Esophagus muscularis mucosa (tissue), 4 donors: ENCODE measurements around the gene KRT23. TPM values are rescaled to one million over a fixed set of nuclear protein-coding genes. Genes with fewer than 3 reads are reported as not detected.

Experiments
- DNase-seq: peaks from one replicate; pipeline ENCODE4 v3.0.0-alpha.2; 2017; ENCODE audit errors: extremely low spot score
- H3K27ac ChIP-seq, 4 donors: fragments of 200-600 bp; sonication (generic); replicated peaks in 1 of 4; 1 replicate in 3 of 4; 2 replicates in 1 of 4; pipeline ENCODE4 v1.5.1; 2016 to 2019; ENCODE audit warnings: mild to moderate bottlenecking in 1 of 4
- H3K27me3 ChIP-seq, 4 donors: fragments of 200-600 bp; sonication (generic); one replicate each; pipeline versions ENCODE4 v1.5.1 to v1.6.0; 2016 to 2019
- H3K36me3 ChIP-seq, 4 donors: fragments of 200-600 bp; sonication (generic); one replicate each; pipeline ENCODE4 v1.5.1; 2016 to 2019
- H3K4me1 ChIP-seq, 4 donors: fragments of 200-600 bp; sonication (generic); one replicate each; pipeline ENCODE4 v1.5.1; 2016 to 2019
- H3K4me3 ChIP-seq, 4 donors: fragments of 200-600 bp; sonication (generic); 1 replicate in 2 of 4; 2 replicates in 2 of 4; pipeline ENCODE4 v1.5.1; 2016 to 2019; ENCODE audit warnings: mild to moderate bottlenecking in 4 of 4, moderate library complexity in 1 of 4
- H3K9me3 ChIP-seq, 4 donors: fragments of 200-600 bp; sonication (generic); 1 replicate in 3 of 4; 2 replicates in 1 of 4; pipeline ENCODE4 v1.5.1; 2016 to 2019
- EP300 ChIP-seq: sonication (generic); formaldehyde crosslinking; IDR thresholded peaks from one replicate; pipeline ENCODE4 v1.6.1; 2017; ENCODE audit warnings: antibody characterized with exemption
- POLR2A ChIP-seq: fragments of 450-650 bp; IDR thresholded peaks from one replicate; pipeline ENCODE4 v1.6.1; 2017; ENCODE audit warnings: antibody characterized with exemption, moderate library complexity, mild to moderate bottlenecking, low read depth
- POLR2AphosphoS5 ChIP-seq, 2 donors: sonication (generic); formaldehyde crosslinking; IDR thresholded peaks; one replicate each; pipeline ENCODE4 v1.6.1; 2017; ENCODE audit warnings: antibody characterized with exemption in 2 of 2
- WGBS: methylation state at CpG from one replicate; pipeline ENCODE4 v1.1.5; 2018; 5-methylcytosine and 5-hydroxymethylcytosine counted together
- intact Hi-C: fragments of 100-400 bp; cut with DNase I; formaldehyde crosslinking; loops from one replicate; pipeline ENCODE4 v1.15.1; 2023
- total RNA-seq, 4 donors: library from RNA; depleted of rRNA; stranded (reverse); fragments of >200 nt; gene quantifications; one replicate each; pipeline versions ENCODE4 v1.1.0 to v1.2.1, GENCODE V29; 2016
- TF ChIP-seq, protein P1 (sequence below), 3 experiments: fragments of 200-600 bp in 2 of 3; fragments of 450-650 bp in 1 of 3; sonication (generic) in 2 of 3; IDR thresholded peaks; one replicate each; pipeline ENCODE4 v1.5.1; 2017 to 2019; ENCODE audit warnings: antibody characterized with exemption in 3 of 3, mild to moderate bottlenecking in 2 of 3, moderate library complexity in 1 of 3

KRT23 gene
- total RNA-seq, 4 donors from 2014 or later: 0.50 TPM; not detected in 3

DNA sequence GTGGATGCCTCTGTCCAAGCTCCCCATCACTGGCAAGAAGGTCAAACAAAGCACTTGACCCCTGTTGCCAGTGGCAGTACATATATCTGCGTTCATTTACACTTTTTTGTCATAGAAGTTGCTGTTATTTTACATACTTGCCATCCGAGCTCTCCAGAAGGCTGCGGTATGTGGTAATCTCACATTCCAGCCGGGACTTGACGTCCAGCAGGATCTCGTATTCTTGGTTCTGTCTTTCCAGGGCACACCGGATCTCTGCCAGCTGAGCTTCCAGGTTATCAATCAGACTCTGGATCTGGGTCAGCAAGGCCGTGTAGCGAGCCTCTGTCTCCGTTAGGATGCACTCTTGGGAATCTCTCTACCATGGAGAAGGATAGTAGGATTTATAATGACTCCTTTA, 22.7 kb upstream of the KRT23 start:
- H3K27me3 ChIP-seq: peaks cover 0 to 9% (median 0%) of the 10 kb centered on the region in 4 donors
- H3K36me3 ChIP-seq: no peaks in the 10 kb centered on the region
- H3K27ac ChIP-seq: no peak overlapping the region
- DNase-seq: no peak
- H3K4me3 ChIP-seq: no peak overlapping the region
- intact Hi-C loops: no loop called here
- H3K4me1 ChIP-seq: no peaks in the 10 kb centered on the region
- H3K9me3 ChIP-seq: no peaks in the 10 kb centered on the region
- WGBS: 72% methylated on average over 10 of the region's 10 CpGs
- TF ChIP-seq POLR2A (no peak), POLR2AphosphoS5 (IDR thresholded peaks at IDR 0.05) (no peak), EP300 (no peak)
- TF ChIP-seq, protein P1, sequence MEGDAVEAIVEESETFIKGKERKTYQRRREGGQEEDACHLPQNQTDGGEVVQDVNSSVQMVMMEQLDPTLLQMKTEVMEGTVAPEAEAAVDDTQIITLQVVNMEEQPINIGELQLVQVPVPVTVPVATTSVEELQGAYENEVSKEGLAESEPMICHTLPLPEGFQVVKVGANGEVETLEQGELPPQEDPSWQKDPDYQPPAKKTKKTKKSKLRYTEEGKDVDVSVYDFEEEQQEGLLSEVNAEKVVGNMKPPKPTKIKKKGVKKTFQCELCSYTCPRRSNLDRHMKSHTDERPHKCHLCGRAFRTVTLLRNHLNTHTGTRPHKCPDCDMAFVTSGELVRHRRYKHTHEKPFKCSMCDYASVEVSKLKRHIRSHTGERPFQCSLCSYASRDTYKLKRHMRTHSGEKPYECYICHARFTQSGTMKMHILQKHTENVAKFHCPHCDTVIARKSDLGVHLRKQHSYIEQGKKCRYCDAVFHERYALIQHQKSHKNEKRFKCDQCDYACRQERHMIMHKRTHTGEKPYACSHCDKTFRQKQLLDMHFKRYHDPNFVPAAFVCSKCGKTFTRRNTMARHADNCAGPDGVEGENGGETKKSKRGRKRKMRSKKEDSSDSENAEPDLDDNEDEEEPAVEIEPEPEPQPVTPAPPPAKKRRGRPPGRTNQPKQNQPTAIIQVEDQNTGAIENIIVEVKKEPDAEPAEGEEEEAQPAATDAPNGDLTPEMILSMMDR (IDR thresholded peaks at IDR 0.05): no peak

DNA sequence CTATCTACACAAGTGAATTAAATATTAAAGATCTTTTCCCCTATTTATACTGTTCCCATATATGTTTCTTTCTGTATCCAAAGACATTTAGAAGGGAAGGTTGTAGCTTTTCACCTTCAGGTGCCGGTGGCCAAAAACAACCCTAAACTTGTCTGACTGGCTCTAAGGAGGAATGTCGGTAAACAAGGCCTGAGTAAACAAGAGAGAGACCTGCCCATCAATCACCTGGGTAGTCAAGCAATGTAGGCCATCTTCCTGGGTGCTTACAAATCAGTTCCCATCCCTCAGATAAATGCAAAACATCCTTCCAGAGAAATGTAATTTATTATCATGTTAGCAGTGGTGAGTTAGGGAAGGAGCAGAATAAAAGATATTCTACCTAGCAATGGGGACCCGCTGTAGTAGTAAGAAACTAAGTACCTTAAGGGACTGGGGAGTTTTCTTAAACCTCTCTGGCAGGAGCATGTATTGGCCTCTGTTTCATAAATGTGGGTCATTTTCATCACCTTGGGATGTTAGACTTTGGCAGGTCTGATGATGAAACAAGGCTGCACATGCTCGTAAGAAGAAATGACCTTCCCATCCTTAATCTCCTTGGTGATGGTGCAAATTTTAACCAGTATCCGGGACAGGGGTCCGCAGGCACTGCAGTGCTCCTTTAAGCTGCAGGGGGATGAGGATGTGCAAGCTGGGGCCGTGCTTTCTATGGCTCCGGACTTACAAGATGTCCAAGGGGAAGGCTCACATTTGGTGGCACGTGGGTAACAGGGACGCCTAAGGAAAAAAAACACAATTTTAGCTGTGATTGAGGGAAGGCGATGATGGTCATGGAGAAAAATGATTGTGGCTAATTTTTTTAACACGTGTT, 20.9 kb upstream of the KRT23 start:
- Histone ChIP-seq H3K27ac (no peak overlapping the region), H3K4me3 (no peak overlapping the region), H3K27me3 (peaks cover 0 to 9% (median 0%) of the 10 kb centered on the region in 4 donors), H3K9me3 (no peaks in the 10 kb centered on the region), H3K4me1 (peaks cover 0 to under 1% (median under 1%) of the 10 kb centered on the region in 4 donors), H3K36me3 (no peaks in the 10 kb centered on the region)
- intact Hi-C loops: no loop called here
- WGBS: 75% methylated on average over 12 of the region's 12 CpGs
- TF ChIP-seq, protein P1 (IDR thresholded peaks at IDR 0.05): no peak
- TF ChIP-seq EP300 (no peak), POLR2A (no peak), POLR2AphosphoS5 (IDR thresholded peaks at IDR 0.05) (no peak)
- DNase-seq: no peak

DNA sequence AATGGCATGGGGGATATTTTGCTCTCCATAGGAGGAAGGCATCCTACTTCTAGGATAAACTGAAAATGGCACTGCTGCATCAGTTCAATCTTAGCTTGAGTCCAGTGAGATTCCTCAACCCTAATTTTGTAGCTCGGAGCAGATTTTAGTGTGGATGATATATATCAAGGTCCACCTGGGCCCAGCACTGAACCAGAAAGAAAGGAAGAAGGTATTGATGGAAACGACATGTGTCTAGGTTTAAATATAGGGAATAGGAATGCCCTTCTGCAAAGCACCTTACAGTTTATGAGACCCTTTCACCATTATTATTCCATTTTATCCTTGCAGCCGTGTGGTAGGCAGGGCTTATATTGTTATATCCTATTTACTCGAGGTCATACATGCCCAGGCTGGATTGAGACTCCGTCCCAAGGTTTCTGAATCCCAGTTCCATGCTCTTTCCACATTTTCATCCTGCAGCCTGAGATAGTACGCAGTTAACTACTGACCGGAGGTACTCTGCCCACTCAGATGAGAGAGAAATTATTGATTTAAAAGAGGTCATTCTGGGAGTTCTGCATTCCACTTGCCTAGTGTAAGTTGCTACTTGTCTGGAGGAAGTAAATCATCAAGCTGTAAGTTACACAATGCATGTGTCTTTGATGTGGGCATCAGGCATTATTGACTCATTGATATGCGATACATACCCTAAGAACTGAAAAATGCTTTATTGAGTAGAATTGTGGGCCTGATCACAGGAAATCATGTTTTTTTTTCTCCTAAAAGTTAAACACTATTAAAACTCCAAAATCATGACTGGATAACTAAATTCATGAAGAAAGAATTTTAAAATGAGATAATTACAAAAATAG, 19.2 kb upstream of the KRT23 start:
- H3K4me3 ChIP-seq: no peak overlapping the region
- intact Hi-C loops: no loop called here
- TF ChIP-seq, protein P1 (IDR thresholded peaks at IDR 0.05): no peak
- TF ChIP-seq EP300 (no peak), POLR2AphosphoS5 (IDR thresholded peaks at IDR 0.05) (no peak), POLR2A (no peak)
- no peak for DNase-seq
- no peaks in the 10 kb centered on the region for H3K9me3 ChIP-seq
- peaks cover 0 to 9% (median 0%) of the 10 kb centered on the region in 4 donors for H3K27me3 ChIP-seq
- no peaks in the 10 kb centered on the region for H3K36me3 ChIP-seq
- H3K4me1 ChIP-seq: peaks cover 0 to 14% (median 10%) of the 10 kb centered on the region in 4 donors
- no peak overlapping the region for H3K27ac ChIP-seq
- WGBS: 83% methylated on average over 8 of the region's 8 CpGs

DNA sequence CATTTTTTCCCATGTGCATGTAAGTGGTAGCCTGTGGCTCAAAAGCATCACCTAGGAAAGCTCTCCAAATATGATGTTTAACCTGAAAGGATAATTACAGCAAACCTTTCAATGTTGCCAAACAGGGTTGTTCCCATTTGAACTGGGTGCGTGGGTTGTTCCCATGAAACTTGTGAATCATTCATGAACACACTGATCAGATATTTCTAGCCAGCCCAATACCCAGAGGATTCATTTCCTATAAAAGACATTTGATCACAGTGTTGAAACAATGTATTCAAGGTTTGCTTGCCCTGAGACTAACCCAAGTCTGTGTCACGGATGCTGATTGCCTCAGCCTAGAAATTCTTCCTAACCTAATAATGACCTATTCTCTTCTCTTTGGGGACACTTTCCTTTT, 16.4 kb upstream of the KRT23 start:
- intact Hi-C loops: no loop called here
- WGBS: 77% methylated on average over 2 of the region's 2 CpGs
- Histone ChIP-seq H3K9me3 (no peaks in the 10 kb centered on the region), H3K27ac (no peak overlapping the region), H3K4me1 (peaks cover 0 to 14% (median 12%) of the 10 kb centered on the region in 4 donors), H3K36me3 (no peaks in the 10 kb centered on the region), H3K27me3 (peaks cover 0 to 11% (median 3%) of the 10 kb centered on the region in 4 donors), H3K4me3 (no peak overlapping the region)
- DNase-seq: no peak
- TF ChIP-seq POLR2AphosphoS5 (IDR thresholded peaks at IDR 0.05): no peak
- TF ChIP-seq POLR2A: no peak
- TF ChIP-seq, protein P1 (IDR thresholded peaks at IDR 0.05): no peak
